NOMO-1 treated with dmso at 0.1 percent for 144 hours (cell line): Measurements from ENCODE around the gene KNSTRN.

ENCODE experiments used
- DNase-seq: peaks from one replicate; lab custom pipeline; 2025; ENCODE audit not compliant: unreplicated experiment; lab: John Stamatoyannopoulos, UW

KNSTRN gene

GRCh38 chr15:40365624-40366456, 16.7 kb upstream of the KNSTRN start:
- no peak for DNase-seq

DNA sequence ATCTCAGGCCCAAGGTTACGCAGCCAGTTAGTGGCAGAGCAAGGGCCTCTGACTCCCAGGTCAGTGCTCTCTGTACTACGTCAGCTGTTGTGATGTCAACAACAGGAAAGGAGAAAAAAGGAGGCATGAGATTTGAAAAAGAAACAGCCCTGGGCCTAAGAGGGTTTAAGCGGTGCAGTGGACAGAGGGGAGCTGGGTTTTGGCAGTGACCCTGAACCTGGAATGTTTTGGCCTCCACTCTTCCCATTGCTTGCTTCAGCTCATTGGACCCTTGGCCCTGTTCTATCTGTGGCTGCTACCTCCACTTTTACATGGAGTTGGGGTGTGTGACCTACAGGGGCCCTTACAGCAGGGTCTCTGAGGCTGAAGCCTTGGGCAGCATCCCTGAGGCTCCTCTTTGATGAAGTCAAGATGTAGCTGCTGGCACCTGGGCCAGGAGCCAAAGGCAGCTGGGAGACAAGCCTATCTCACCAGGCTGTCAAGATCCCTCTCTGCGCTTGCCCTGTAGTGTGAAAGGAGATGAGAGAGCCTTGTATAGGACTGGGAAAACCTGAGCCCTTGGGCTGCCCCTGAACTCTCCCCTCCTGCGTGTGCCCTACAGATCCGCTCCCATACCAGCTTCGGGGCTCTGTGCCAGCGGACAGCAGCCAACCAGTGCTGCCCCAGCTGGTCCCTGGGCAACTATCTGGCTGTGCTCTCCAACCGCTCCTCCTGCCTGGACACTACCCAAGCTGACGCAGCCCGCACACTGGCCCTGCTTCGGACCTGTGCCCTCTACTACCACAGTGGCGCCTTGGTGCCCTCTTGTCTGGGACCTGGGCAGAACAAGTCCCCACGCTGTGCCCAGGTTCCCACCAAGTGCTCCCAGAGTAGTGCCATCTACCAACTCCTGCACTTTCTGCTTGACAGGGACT, 15.8 kb upstream of the KNSTRN start:
- DNase-seq = no peak

DNA sequence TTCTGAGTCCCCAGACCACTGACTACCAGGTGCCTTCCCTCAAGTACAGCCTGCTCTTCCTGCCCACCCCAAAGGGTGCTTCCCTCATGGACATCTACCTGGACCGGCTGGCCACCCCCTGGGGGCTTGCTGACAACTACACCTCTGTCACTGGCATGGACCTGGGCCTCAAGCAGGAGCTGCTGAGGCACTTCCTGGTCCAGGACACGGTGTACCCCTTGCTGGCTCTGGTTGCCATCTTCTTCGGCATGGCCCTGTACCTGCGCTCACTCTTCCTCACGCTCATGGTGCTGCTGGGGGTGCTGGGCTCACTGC, 15.2 kb upstream of the KNSTRN start:
- DNase-seq = no peak

- peak; percentile 95 for DNase-seq
Measured at GRCh38 chr15:40367686-40368611, 14.6 kb upstream of the KNSTRN start.

- no peak for DNase-seq
Measured at GRCh38 chr15:40368719-40369473, 13.6 kb upstream of the KNSTRN start.

GRCh38 chr15:40369474-40369869, 13.0 kb upstream of the KNSTRN start:
- DNase-seq = no peak

- no peak for DNase-seq
Measured at GRCh38 chr15:40369971-40370370, 12.6 kb upstream of the KNSTRN start.

DNA sequence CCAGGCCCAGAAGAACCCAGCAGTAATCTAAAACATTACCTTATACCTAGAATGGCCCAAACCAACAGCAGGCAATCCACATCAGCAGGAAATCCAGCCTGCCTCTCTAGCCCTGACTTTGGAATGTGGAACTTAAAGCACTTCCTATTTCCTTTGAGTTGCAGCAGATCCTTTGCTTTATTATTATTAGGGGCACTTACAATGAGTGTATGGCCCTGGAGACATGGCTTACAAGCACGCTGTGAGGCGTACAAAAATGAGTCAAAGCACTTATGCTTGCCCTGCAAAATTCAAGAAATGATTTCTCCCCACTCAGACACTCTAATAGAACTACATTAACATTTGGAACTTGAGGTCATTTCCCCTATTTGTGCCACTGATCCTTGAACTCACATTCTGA, 9.5 kb upstream of the KNSTRN start:
- DNase-seq = no peak

DNA sequence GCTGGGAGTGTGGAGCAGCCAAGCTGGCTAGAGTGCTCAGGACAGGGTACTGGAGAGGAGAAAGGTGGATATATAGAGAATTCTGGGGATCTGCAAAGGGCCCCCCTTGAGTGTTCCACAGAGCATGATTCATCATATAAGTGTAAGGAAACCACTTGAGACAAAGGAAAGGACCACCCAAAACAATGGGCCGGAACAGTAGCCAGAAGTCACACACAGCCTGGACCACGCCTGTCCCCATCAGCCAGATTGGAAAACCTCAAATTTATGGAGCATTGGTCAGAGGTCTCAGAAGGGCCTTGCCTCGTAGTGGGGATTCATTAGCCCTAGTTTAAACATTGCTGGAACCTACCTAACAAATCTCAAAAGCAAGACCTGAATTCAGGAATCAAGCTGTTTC, 4.9 kb upstream of the KNSTRN start:
- DNase-seq = no peak

DNA sequence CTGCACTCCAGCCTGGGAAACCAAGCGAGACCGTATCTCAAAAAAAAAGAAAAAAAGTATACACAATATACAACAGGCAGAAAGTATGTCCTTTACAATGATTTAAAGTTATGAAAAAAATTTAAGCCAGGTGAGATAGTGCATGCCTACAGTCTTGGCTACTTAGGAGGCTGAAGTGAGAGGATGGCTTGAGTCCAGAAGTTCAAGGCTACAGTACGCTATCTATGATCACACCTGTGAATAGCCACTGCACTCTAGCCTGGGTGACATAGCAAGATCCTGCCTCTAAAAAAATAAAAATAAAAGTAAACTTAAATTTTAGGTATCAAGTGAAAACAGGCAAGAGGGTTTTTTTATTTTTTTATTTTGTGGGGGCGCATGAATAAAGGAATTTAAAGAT, 3.1 kb upstream of the KNSTRN start:
- DNase-seq = no peak

DNA sequence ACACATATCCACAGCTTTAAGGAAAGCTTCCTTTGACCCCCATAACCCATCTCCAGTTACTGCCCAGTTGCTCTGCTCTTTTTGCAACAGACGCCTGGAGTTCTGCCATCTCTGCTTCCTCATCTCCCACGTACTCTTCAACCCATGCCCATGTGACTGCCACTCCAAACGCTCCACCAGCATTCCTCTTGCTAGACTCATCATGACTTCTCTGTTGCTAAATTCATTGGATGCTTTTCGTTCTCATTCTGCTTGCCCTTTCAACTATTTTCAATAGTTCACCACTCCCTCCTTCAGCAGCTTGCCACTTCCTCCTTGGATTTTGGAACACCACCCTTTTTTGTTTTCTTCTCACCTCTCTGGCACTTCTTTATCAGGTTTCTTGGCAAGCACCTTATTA, 2.7 kb upstream of the KNSTRN start:
- no peak for DNase-seq

- no peak for DNase-seq
Measured at GRCh38 chr15:40380636-40381035, 1.9 kb upstream of the KNSTRN start.

DNA sequence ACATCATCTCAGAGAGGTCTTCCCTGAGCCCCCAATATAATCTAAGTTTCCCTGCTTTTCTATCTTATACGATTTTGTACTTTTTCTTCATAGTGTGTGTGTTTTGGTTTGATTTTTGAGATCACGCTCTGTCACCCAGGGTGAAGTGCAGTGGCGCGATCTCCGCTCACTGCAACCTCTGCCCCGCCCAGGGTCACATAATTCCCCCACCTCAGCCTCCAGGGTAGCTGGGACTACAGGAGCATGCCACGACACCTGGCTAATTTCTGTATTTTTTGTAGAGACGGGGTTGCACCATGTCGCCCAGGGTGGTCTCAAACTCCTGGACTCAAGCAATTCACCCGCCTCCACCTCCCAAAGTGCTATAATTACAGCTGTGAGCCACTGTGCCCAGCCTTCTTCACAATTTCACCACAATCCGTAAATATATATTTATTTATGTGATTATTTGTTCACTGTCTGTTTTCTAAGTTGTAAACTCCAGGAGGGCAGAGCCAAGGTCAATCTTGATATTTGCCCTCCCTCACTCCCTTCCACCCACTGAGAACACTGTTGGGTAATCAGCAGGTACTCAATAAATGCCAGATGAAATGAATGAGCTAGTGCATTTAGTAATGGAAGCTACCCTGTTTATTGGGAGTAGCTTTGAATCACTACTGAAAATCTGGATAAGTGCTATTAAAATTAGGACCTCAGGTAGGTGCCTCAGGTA, 547 bp upstream of the KNSTRN start:
- DNase-seq = no peak

- no peak for DNase-seq
Measured at GRCh38 chr15:40386480-40386879, 4.0 kb downstream of the KNSTRN start.

DNA sequence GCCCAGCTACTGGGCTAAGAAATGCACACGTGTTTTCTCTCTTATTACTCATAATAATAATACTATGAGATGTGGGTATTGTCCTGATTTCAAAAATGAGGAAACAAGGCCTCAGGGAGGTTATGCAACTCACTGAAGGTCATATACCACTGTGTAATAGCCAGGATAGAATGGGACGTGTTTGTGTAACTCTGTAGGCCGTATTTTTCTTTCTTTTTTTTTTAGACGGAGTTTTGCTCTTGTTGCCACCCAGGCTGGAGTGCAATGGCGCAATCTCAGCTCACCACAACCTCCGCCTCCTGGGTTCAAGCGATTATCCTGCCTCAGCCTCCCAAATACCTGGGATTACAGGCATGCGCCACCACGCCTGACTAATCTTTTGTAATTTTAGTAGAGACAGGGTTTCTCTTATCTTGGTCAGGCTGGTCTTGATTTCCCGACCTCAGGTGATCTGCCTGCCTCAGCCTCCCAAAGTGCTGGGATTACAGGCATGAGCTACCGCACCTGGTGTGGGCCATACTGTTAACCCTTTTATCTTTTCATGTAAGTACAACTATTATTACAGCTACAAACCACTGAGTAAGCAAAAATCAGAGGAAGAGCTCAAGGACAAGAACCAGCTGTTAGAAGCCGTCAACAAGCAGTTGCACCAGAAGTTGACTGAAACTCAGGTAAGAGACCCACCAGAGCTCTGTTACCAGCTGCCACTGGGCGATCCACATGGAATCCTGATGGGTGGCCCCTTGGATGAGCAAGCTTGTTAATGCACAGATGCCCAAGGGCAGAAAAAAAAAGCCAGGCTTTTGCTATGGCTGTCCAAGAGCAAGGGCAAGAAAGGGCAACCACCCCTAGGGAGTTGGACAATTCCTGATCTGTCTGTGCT, 6.7 kb downstream of the KNSTRN start:
- peak; percentile 84 for DNase-seq

DNA sequence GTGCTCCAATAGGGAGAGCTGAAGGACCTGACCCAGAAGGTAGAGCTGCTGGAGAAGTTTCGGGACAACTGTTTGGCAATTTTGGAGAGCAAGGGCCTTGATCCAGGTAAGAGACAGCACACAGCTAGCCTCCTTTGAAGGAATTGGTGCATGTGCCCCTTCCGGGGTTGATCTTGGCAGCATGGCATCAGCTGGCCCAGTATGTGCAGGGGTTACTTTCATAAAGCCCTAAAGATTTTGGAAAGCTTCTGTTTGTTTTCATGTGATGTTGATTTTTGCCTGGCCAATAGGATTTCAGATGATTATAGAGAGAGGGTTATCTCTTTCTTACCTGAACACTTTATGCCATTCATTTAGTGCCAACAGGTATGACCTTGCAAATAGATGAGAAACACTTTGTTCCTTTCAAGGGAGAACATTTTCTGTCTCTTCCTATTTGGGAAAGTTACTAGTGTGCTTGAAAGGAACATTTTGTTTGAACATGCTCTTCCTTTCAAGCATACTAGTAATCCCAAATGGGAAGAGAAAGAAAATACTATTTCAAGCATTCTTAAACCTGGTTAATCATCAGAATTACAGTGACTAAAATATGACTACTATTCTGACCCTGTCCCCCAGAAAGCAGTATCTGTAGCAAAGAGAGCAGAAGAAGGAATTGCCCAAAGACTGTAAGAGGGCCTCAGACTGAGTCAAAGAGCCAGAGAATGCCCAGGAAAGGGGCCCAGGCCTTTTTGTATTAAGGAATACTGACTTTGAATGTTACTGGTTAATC, 7.5 kb downstream of the KNSTRN start:
- DNase-seq = no peak

DNA sequence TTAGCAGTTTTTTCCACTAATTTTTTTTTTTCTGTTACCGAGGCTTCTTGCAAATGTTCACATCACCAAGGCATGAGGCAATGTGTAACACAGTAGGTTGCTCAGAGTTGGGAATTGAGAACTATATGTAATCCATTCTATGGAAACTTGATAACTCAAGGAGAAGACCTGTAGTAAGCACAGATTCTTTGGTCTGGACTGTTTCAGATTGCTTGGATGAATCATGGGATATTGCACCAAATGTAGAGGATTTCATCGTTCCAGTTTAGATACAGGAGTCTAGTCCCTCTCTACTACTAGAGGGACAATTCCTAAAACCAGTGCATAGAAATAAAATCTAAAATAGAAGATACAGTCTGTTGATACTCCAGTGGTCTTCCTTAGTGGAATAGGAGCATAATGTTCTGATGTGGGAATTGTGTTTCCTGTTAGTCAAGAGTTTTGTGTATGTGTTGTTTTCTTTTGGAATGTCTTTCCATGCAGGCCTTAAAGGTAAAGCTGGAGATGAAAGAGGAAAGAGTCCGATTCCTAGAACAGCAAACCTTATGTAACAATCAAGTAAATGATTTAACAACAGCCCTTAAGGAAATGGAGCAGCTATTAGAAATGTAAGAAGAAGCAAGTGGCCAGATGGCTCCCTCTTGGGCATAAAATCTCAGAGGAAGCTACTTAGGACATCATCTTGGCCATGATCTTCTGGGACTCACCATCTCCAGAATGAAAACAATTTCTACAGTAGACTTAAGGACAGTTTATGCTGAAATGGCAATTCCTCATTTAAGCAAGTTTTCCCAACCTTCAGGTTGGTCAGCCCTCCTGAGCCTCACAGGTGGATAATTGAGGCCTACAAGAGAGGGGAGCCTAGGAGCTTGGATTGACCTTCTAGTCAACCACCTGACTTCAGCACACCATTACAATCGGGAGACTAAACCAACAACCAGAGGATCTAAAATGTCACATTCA, 10.7 kb downstream of the KNSTRN start:
- no peak for DNase-seq
